Liver (tissue), 9 donors: ENCODE measurements around the gene GAS2L3. TPM values are rescaled to one million over a fixed set of nuclear protein-coding genes. Genes with fewer than 3 reads are reported as not detected.

ENCODE experiments used
- DNase-seq: peaks from one replicate; pipeline ENCODE4 v3.0.0-alpha.2; 2017; ENCODE audit warnings: low spot score
- H3K27ac ChIP-seq, 2 donors: one replicate each; pipeline ENCODE4 v1.7.0; 2013; ENCODE audit warnings: inconsistent platforms in 2 of 2, low read length in 2 of 2, control low read depth in 1 of 2, low read depth in 1 of 2, mild to moderate bottlenecking in 1 of 2
- H3K27me3 ChIP-seq, 4 donors: one replicate each; pipeline versions ENCODE4 v1.6.1 to v1.7.0; 2013; ENCODE audit warnings: low read length in 3 of 4, inconsistent platforms in 1 of 4, mild to moderate bottlenecking in 1 of 4, moderate library complexity in 1 of 4; ENCODE audit not compliant: control insufficient read depth in 4 of 4, insufficient read depth in 4 of 4
- H3K36me3 ChIP-seq, 4 donors: one replicate each; pipeline versions ENCODE4 v1.6.1 to v1.7.0; 2013; ENCODE audit warnings: low read length in 3 of 4, mild to moderate bottlenecking in 3 of 4, low read depth in 1 of 4, moderate library complexity in 1 of 4; ENCODE audit not compliant: control insufficient read depth in 4 of 4, insufficient read depth in 3 of 4
- H3K4me1 ChIP-seq, 4 donors: one replicate each; pipeline versions ENCODE4 v1.6.1 to v1.7.0; 2013; ENCODE audit warnings: low read length in 3 of 4, mild to moderate bottlenecking in 3 of 4, moderate library complexity in 1 of 4; ENCODE audit not compliant: control insufficient read depth in 4 of 4, insufficient read depth in 4 of 4
- H3K4me3 ChIP-seq, 3 donors: one replicate each; pipeline versions ENCODE4 v1.6.1 to v1.7.0; 2013; ENCODE audit warnings: low read length in 3 of 3, control low read depth in 1 of 3, low read depth in 1 of 3, mild to moderate bottlenecking in 1 of 3
- H3K9ac ChIP-seq, 2 donors: one replicate each; pipeline ENCODE4 v1.7.0; 2013; ENCODE audit warnings: low read length in 2 of 2, mild to moderate bottlenecking in 2 of 2, moderate library complexity in 2 of 2, control low read depth in 1 of 2, low read depth in 1 of 2
- H3K9me3 ChIP-seq, 4 donors: one replicate each; pipeline versions ENCODE4 v1.6.1 to v1.7.0; 2013; ENCODE audit warnings: low read length in 3 of 4; ENCODE audit not compliant: control insufficient read depth in 4 of 4
- CTCF ChIP-seq: fragments of 150-350 bp; IDR thresholded peaks from 2 replicates; pipeline ENCODE4 v1.5.1; 2017; ENCODE audit warnings: improper control_type of control experiment, low read depth, low read length; ENCODE audit not compliant: missing input control
- EGR1 ChIP-seq, 2 donors: IDR thresholded peaks; 2 replicates each; pipeline ENCODE4 v1.6.1; 2016 to 2018; ENCODE audit warnings: antibody characterized with exemption in 2 of 2, low read depth in 2 of 2
- FOXA2 ChIP-seq: IDR thresholded peaks from 2 replicates; pipeline ENCODE4 v1.6.1; 2016; ENCODE audit warnings: antibody characterized with exemption
- HNF4A ChIP-seq, 2 donors: conservative IDR thresholded peaks; 2 replicates each; pipeline ENCODE4 v1.6.1; 2016; ENCODE audit warnings: antibody characterized with exemption in 2 of 2, mild to moderate bottlenecking in 2 of 2
- HNF4G ChIP-seq: IDR thresholded peaks from 2 replicates; pipeline ENCODE4 v1.6.1; 2016; ENCODE audit warnings: antibody characterized with exemption
- JUND ChIP-seq, 2 donors: IDR thresholded peaks; 2 replicates each; pipeline ENCODE4 v1.6.1; 2016; ENCODE audit warnings: antibody characterized with exemption in 2 of 2
- MAX ChIP-seq: IDR thresholded peaks from 2 replicates; pipeline ENCODE4 v1.6.1; 2016; ENCODE audit warnings: antibody characterized with exemption
- NR2F2 ChIP-seq: IDR thresholded peaks from 2 replicates; pipeline ENCODE4 v1.6.1; 2016; ENCODE audit warnings: antibody characterized with exemption
- RAD21 ChIP-seq, 2 donors: IDR thresholded peaks; 2 replicates each; pipeline ENCODE4 v1.6.1; 2016; ENCODE audit warnings: antibody characterized with exemption in 2 of 2, mild to moderate bottlenecking in 2 of 2
- REST ChIP-seq: IDR thresholded peaks from 2 replicates; pipeline ENCODE4 v1.6.1; 2016; ENCODE audit warnings: antibody characterized with exemption, mild to moderate bottlenecking
- RXRA ChIP-seq, 2 donors: IDR thresholded peaks; 2 replicates each; pipeline ENCODE4 v1.6.1; 2017 to 2018; ENCODE audit warnings: antibody characterized with exemption in 2 of 2, mild to moderate bottlenecking in 1 of 2
- SP1 ChIP-seq: IDR thresholded peaks from 2 replicates; pipeline ENCODE4 v1.6.1; 2018; ENCODE audit warnings: antibody characterized with exemption, mild to moderate bottlenecking
- TAF1 ChIP-seq: conservative IDR thresholded peaks from 2 replicates; pipeline ENCODE4 v1.6.1; 2016; ENCODE audit warnings: antibody characterized with exemption, mild to moderate bottlenecking
- YY1 ChIP-seq: IDR thresholded peaks from 2 replicates; pipeline ENCODE4 v1.6.1; 2016; ENCODE audit warnings: antibody characterized with exemption, mild to moderate bottlenecking
- WGBS: extraction: QIAGEN DNeasy Blood & Tissue Kit; methylation state at CpG from one replicate; pipeline ENCODE4 v1.1.7; 2013; 5-methylcytosine and 5-hydroxymethylcytosine counted together
- polyA plus RNA-seq, 2 donors: library from polyadenylated mRNA; stranded (reverse) in 1 of 2; unstranded in 1 of 2; fragments of 200-250 nt in 1 of 2; fragments of >200 nt in 1 of 2; fragmentation: Nextera tagmentation in 1 of 2; extraction: Ambion mirVana in 1 of 2; gene quantifications; one replicate each; pipeline versions ENCODE4 v1.2.1 to v1.2.3, GENCODE V29; 2013 to 2015
- total RNA-seq, 2 donors: library from RNA; depleted of rRNA; stranded (reverse); fragments of >200 nt; gene quantifications; one replicate each; pipeline ENCODE4 v1.2.3, GENCODE V29; 2014
- TF ChIP-seq, protein P1 (sequence below): IDR thresholded peaks from 2 replicates; pipeline ENCODE4 v1.6.1; 2016; ENCODE audit warnings: antibody characterized with exemption
- TF ChIP-seq, protein P2 (sequence below): IDR thresholded peaks from 2 replicates; pipeline ENCODE4 v1.6.1; 2016; ENCODE audit warnings: antibody characterized with exemption
- donor health status: healthy.
- donor health status: healthy.
- donor health status: healthy.
- donor health status: healthy.
- donor health status: healthy.

The GAS2L3 gene
- total RNA-seq (10 to 100 TPM in 1 of 2 donors, 1 to 10 TPM in 1; 3.3 to 17.6 TPM), polyA plus RNA-seq (1 to 10 TPM in 1 of 2 donors, under 1 TPM in 1; 0.76 to 1.4 TPM)

GRCh38 chr12:100573292-100574186, at the start of gene GAS2L3:
Gene GAS2L3, plus strand, starts transcription at chr12:100573684. Its CDS starts 21,221 bp downstream, at chr12:100594905.
- H3K36me3 ChIP-seq = no peaks in the 10 kb centered on the region
- TF ChIP-seq HNF4G = no peak
- no peak for TF ChIP-seq CTCF
- peak in 1 of 2 donors; percentile 29 for TF ChIP-seq RAD21 (IDR thresholded peaks at IDR 0.05)
- no peak for TF ChIP-seq FOXA2
- peak in 1 of 2 donors; percentile 17 for TF ChIP-seq EGR1 (IDR thresholded peaks at IDR 0.05; ENCODE audit: low read depth in 2 of 2)
- peak; percentile 67 for TF ChIP-seq SP1
- peak; percentile 31 for TF ChIP-seq REST
- peak; percentile 37 to 58 for TF ChIP-seq RXRA (IDR thresholded peaks at IDR 0.05)
- TF ChIP-seq NR2F2 = no peak
- peak in 1 of 2 donors; percentile 6 for TF ChIP-seq HNF4A (conservative IDR thresholded peaks at IDR 0.05)
- TF ChIP-seq, protein P1, sequence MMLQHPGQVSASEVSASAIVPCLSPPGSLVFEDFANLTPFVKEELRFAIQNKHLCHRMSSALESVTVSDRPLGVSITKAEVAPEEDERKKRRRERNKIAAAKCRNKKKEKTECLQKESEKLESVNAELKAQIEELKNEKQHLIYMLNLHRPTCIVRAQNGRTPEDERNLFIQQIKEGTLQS = no peak
- no peak for TF ChIP-seq TAF1
- no peak for TF ChIP-seq MAX
- TF ChIP-seq YY1 = peak; percentile 46
- TF ChIP-seq JUND (IDR thresholded peaks at IDR 0.05) = no peak
- H3K27ac ChIP-seq = peak within 1 kb of the TSS; percentile 76 to 84
- peak; percentile 92 for DNase-seq
- under 1% methylated on average over 70 of the region's 70 CpGs for WGBS
- H3K4me3 ChIP-seq = peak within 1 kb of the TSS; percentile 66 to 70 (median 67)
- H3K9me3 ChIP-seq = no peaks in the 10 kb centered on the region
- peak within 1 kb of the TSS; percentile 56 to 74 for H3K9ac ChIP-seq
- H3K27me3 ChIP-seq = no peaks in the 10 kb centered on the region
- H3K4me1 ChIP-seq = peaks cover 5 to 13% (median 12%) of the 10 kb centered on the region in 4 donors

DNA sequence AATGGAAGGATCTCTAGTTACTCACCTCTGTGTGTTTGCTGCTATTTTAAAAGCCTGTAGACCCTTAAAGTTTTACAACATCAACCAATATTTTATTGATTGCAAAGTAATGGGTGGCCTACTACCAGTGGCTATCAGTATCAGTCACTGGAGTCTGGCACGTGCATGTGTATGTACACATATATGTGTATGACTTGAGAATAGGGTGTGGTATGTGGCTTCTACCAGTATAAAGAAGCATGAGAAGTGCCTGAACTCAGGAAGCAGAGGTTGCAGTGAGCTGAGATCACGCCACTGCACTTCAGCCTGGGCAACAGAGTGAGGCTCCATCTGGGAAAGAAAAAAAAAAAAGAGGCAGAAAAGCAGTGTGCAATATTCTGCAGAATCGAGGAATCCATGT, 45.5 kb upstream of the GAS2L3 start:
- H3K9me3 ChIP-seq = no peaks in the 10 kb centered on the region
- H3K9ac ChIP-seq = no peak overlapping the region
- WGBS = 79% methylated on average over 3 of the region's 3 CpGs
- DNase-seq = no peak
- H3K27ac ChIP-seq = no peak overlapping the region
- peaks cover 6 to 34% (median 18%) of the 10 kb centered on the region in 4 donors for H3K4me1 ChIP-seq
- peaks cover 3 to 34% (median 18%) of the 10 kb centered on the region in 4 donors for H3K36me3 ChIP-seq
- no peaks in the 10 kb centered on the region for H3K27me3 ChIP-seq
- no peak overlapping the region for H3K4me3 ChIP-seq
- TF ChIP-seq, protein P2, sequence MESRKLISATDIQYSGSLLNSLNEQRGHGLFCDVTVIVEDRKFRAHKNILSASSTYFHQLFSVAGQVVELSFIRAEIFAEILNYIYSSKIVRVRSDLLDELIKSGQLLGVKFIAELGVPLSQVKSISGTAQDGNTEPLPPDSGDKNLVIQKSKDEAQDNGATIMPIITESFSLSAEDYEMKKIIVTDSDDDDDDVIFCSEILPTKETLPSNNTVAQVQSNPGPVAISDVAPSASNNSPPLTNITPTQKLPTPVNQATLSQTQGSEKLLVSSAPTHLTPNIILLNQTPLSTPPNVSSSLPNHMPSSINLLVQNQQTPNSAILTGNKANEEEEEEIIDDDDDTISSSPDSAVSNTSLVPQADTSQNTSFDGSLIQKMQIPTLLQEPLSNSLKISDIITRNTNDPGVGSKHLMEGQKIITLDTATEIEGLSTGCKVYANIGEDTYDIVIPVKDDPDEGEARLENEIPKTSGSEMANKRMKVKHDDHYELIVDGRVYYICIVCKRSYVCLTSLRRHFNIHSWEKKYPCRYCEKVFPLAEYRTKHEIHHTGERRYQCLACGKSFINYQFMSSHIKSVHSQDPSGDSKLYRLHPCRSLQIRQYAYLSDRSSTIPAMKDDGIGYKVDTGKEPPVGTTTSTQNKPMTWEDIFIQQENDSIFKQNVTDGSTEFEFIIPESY = no peak
- TF ChIP-seq MAX (no peak), REST (no peak), RXRA (IDR thresholded peaks at IDR 0.05) (no peak), TAF1 (no peak), HNF4A (conservative IDR thresholded peaks at IDR 0.05) (no peak), FOXA2 (no peak), NR2F2 (no peak)
- TF ChIP-seq, protein P1 = no peak
